GM12878 (cell line): ENCODE results near the gene NMT1. TPM values are rescaled to one million over a fixed set of nuclear protein-coding genes. Genes with fewer than 3 reads are reported as not detected.

Source experiments
- ATAC-seq: fragments of 200-7000 bp; cut with Tn5 transposase; 3 replicates; pipeline ENCODE4 v1.9.1; 2020; ENCODE audit warnings: mild to moderate bottlenecking, moderate library complexity
- BruUV-seq: library from RNA; stranded (reverse); fragments of 400-500 nt; replicated peaks from 2 replicates; lab custom pipeline; 2021; lab: Mats Ljungman, UMichigan
- CTCF ChIA-PET: fragments of 300-600 bp; sonication (Branson Sonifier 250); formaldehyde crosslinking; extraction: SDS; loops from one replicate; lab custom pipeline; 2021; ENCODE audit warnings: inconsistent platforms; lab: Yijun Ruan, JAX
- POLR2A ChIA-PET: fragments of 350-600 bp; formaldehyde crosslinking; extraction: SDS; loops from one replicate; lab custom pipeline; 2021; ENCODE audit warnings: inconsistent platforms; lab: Charles Lee
- RAD21 ChIA-PET: fragments of 300-600 bp; sonication (Branson Sonifier 250); formaldehyde crosslinking; loops from one replicate; lab custom pipeline; 2023; ENCODE audit warnings: antibody characterized with exemption; ENCODE audit not compliant: unreplicated experiment; lab: Charles Lee
- SMC1A ChIA-PET: fragments of 300-600 bp; sonication (Branson Sonifier 250); formaldehyde crosslinking; loops from one replicate; lab custom pipeline; 2023; ENCODE audit not compliant: unreplicated experiment, uncharacterized antibody; lab: Charles Lee
- DNase-seq: peaks from one replicate; pipeline ENCODE4 v3.0.0-alpha.2; 2011; ENCODE audit warnings: low read depth, low spot score
- FAIRE-seq: peaks from 3 replicates; lab custom pipeline; 2011; peaks lifted over from hg19 to GRCh38; lab: Jason Lieb, UNC
- H2AFZ ChIP-seq: 2 replicates; pipeline ENCODE4 v1.6.0; 2011; ENCODE audit warnings: low read depth, low read length, control low read depth; ENCODE audit not compliant: control insufficient read depth
- H3K27ac ChIP-seq: 2 replicates; pipeline ENCODE4 v1.5.1; 2011; ENCODE audit warnings: control low read depth; ENCODE audit not compliant: control insufficient read depth, insufficient read depth
- H3K27me3 ChIP-seq, 2 experiments: replicated peaks in 1 of 2; 2 replicates each; pipeline versions ENCODE4 v1.6.0 to v1.6.1; 2011; ENCODE audit warnings: low read length in 1 of 2; ENCODE audit not compliant: control insufficient read depth in 2 of 2, insufficient read depth in 2 of 2
- H3K36me3 ChIP-seq, 2 experiments: 2 replicates each; pipeline ENCODE4 v1.5.1; 2011; ENCODE audit warnings: low read length in 1 of 2; ENCODE audit not compliant: control insufficient read depth in 2 of 2, insufficient read depth in 2 of 2
- H3K4me1 ChIP-seq: 2 replicates; pipeline ENCODE4 v1.6.1; 2011; ENCODE audit warnings: mild to moderate bottlenecking, low read length, moderate library complexity, mixed read lengths; ENCODE audit not compliant: control insufficient read depth, insufficient read depth
- H3K4me2 ChIP-seq: 2 replicates; pipeline ENCODE4 v1.6.0; 2011; ENCODE audit warnings: control low read depth; ENCODE audit not compliant: control insufficient read depth, insufficient read depth
- H3K4me3 ChIP-seq: fragments of 200-600 bp; sonication (generic); 2 replicates; pipeline ENCODE4 v1.5.1; 2016
- H3K79me2 ChIP-seq: 2 replicates; pipeline ENCODE4 v1.6.0; 2011; ENCODE audit warnings: low read length; ENCODE audit not compliant: control insufficient read depth, insufficient read depth
- H3K9ac ChIP-seq: 2 replicates; pipeline ENCODE4 v1.8.0; 2011; ENCODE audit warnings: low read length, control low read depth, mixed read lengths; ENCODE audit not compliant: control insufficient read depth, insufficient read depth
- H3K9me3 ChIP-seq: replicated peaks from 3 replicates; pipeline ENCODE4 v1.5.1; 2011; ENCODE audit warnings: mild to moderate bottlenecking, low read length; ENCODE audit not compliant: control insufficient read depth, insufficient read depth
- H4K20me1 ChIP-seq: 2 replicates; pipeline ENCODE4 v1.6.0; 2011; ENCODE audit not compliant: control insufficient read depth, insufficient read depth
- FOXM1 ChIP-seq: IDR thresholded peaks from 2 replicates; pipeline ENCODE4 v1.6.1; 2012; ENCODE audit warnings: low read depth, mild to moderate bottlenecking, inconsistent platforms, low read length, moderate library complexity
- HDAC2 ChIP-seq: fragments of 200-600 bp; sonication (generic); IDR thresholded peaks from 2 replicates; pipeline ENCODE4 v1.6.1; 2017
- MEF2A ChIP-seq: IDR thresholded peaks from 2 replicates; pipeline ENCODE4 v1.6.1; 2011; ENCODE audit warnings: low read depth, mild to moderate bottlenecking, low read length, moderate library complexity; ENCODE audit not compliant: insufficient read depth
- MXI1 ChIP-seq: fragments of 150-350 bp; IDR thresholded peaks from 2 replicates; pipeline ENCODE4 v1.6.1; 2011; ENCODE audit warnings: low read depth, mild to moderate bottlenecking, inconsistent platforms, low read length, improper control_type of control experiment
- NR2C2 ChIP-seq: IDR thresholded peaks from 2 replicates; pipeline ENCODE4 v1.6.1; 2011; ENCODE audit warnings: borderline replicate concordance, low read depth; ENCODE audit not compliant: control insufficient read depth, insufficient read length
- SMAD1 ChIP-seq: fragments of 450-650 bp; IDR thresholded peaks from 2 replicates; pipeline ENCODE4 v1.6.1; 2018; ENCODE audit warnings: mild to moderate bottlenecking, low read depth; ENCODE audit not compliant: partially characterized antibody
- SREBF1 ChIP-seq: IDR thresholded peaks from 2 replicates; pipeline ENCODE4 v1.6.1; 2012; ENCODE audit warnings: mild to moderate bottlenecking, low read length
- STAT1 ChIP-seq: fragments of 450-650 bp; conservative IDR thresholded peaks from 2 replicates; pipeline ENCODE4 v1.6.1; 2014; ENCODE audit warnings: antibody characterized with exemption, mild to moderate bottlenecking
- ZZZ3 ChIP-seq: IDR thresholded peaks from 2 replicates; pipeline ENCODE4 v1.6.1; 2011; ENCODE audit warnings: low read depth; ENCODE audit not compliant: control insufficient read depth, insufficient read length
- WGBS: methylation state at CpG from one replicate; pipeline ENCODE4 v1.1.6; 2016; ENCODE audit warnings: low lambda C conversion rate; ENCODE audit not compliant: insufficient replicate concordance, insufficient coverage; ENCODE audit errors: missing lambda C conversion rate; 5-methylcytosine and 5-hydroxymethylcytosine counted together
- in situ Hi-C: fragments of 300-500 bp; cut with MboI; formaldehyde crosslinking; loops from 9 replicates; pipeline ENCODE4 v1.14.3; 2018; ENCODE audit warnings: mixed read lengths
- intact Hi-C: fragments of 100-400 bp; cut with micrococcal nuclease; formaldehyde crosslinking; loops from one replicate; pipeline ENCODE4 v1.14.2; 2022; ENCODE audit not compliant: unreplicated experiment
- polyA plus RNA-seq, 11 experiments: library from polyadenylated mRNA; depleted of rRNA in 4 of 11; unstranded in 6 of 11; stranded (reverse) in 5 of 11; fragments of >200 nt; fragmentation: Nextera tagmentation in 4 of 11; fragmentation: Illumina TruSeq in 1 of 11; extraction: Ambion mirVana in 4 of 11; extraction: Trizol in 1 of 11; gene quantifications; 1 replicate in 1 of 11; 2 replicates in 10 of 11; pipeline versions ENCODE4 v1.2.1 to v1.2.3, GENCODE V29; 2011 to 2016; ENCODE audit warnings: inconsistent platforms in 2 of 11, missing spikeins in 2 of 11, low read depth in 1 of 11
- total RNA-seq, 4 experiments: library from RNA; depleted of rRNA in 3 of 4; stranded (reverse); fragments of >200 nt in 3 of 4; fragmentation: Illumina TruSeq in 1 of 4; extraction: Trizol in 1 of 4; gene quantifications; 2 replicates each; pipeline versions ENCODE4 v1.2.1 to v1.2.3, GENCODE V29; 2013 to 2021
- TF ChIP-seq, protein P1 (sequence below): IDR thresholded peaks from 2 replicates; pipeline ENCODE4 v1.6.1; 2012; ENCODE audit warnings: low read depth, low read length, improper control_type of control experiment

Gene NMT1
- total and polyA plus RNA-seq, 10 of the 15 experiments (the other 5 are each of a cell fraction or from before 2014, with no cell fraction given), result 96.7 to 395 (median 222) TPM

GRCh38 chr17:45090711-45091110, 29.6 kb downstream of the NMT1 start:
- ATAC-seq (no peak), FAIRE-seq (no peak), DNase-seq (no peak)
- in situ Hi-C loops (no loop called here), intact Hi-C loops (no loop called here)
- POLR2A ChIA-PET, result interaction anchor here (0.6 kb wide), 1 partner anchor 58 kb away, joined by 3 read pairs; no protein-coding TSS in a partner anchor
- Histone ChIP-seq H3K4me2 (no peak overlapping the region), H3K9ac (no peak overlapping the region), H3K4me1 (peaks cover 6% of the 10 kb centered on the region), H4K20me1 (no peaks in the 10 kb centered on the region), H3K9me3 (no peaks in the 10 kb centered on the region), H3K27me3 (no peaks in the 10 kb centered on the region), H2AFZ (no peak overlapping the region), H3K79me2 (no peaks in the 10 kb centered on the region), H3K4me3 (no peak overlapping the region), H3K36me3 (peaks cover 34 to 52% of the 10 kb centered on the region in 2 experiments), H3K27ac (no peak overlapping the region)
- 100% methylated on average over 3 of the region's 3 CpGs for WGBS
- no TSS peak for BruUV-seq
- TF ChIP-seq NR2C2 (no peak), MXI1 (no peak), HDAC2 (no peak), ZZZ3 (no peak), FOXM1 (no peak), SMAD1 (no peak), MEF2A (no peak), SREBF1 (no peak), STAT1 (no peak)
- TF ChIP-seq, protein P1, sequence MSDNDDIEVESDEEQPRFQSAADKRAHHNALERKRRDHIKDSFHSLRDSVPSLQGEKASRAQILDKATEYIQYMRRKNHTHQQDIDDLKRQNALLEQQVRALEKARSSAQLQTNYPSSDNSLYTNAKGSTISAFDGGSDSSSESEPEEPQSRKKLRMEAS, result no peak
- CTCF ChIA-PET, result interaction anchor here (0.9 to 1.0 kb wide), 2 partner anchors 14 to 171 kb away, joined by 3 read pairs; no protein-coding TSS in a partner anchor
- RAD21 ChIA-PET, result no interaction called here
- SMC1A ChIA-PET, result no interaction called here
